Panc1 (cell line): ENCODE measurements around the gene ZNF335.

Experiments
- POLR2AphosphoS5 ChIP-seq: IDR thresholded peaks from 2 replicates; pipeline ENCODE4 v1.6.1; 2012; ENCODE audit warnings: mild to moderate bottlenecking, low read depth, low read length, moderate library complexity
- SIN3A ChIP-seq: IDR thresholded peaks from 2 replicates; pipeline ENCODE4 v1.6.1; 2012; ENCODE audit warnings: low read depth, mild to moderate bottlenecking, low read length, moderate library complexity, borderline replicate concordance; ENCODE audit not compliant: insufficient read depth
- TCF7L2 ChIP-seq: IDR thresholded peaks from 2 replicates; pipeline ENCODE4 v1.6.1; 2011; ENCODE audit warnings: mild to moderate bottlenecking, low read depth, low read length, inconsistent platforms
- TF ChIP-seq, protein P1 (sequence below): fragments of 450-650 bp; IDR thresholded peaks from 2 replicates; pipeline ENCODE4 v1.5.1; 2017; ENCODE audit warnings: mild to moderate bottlenecking

- TF ChIP-seq SIN3A (no peak), POLR2AphosphoS5 (no peak), TCF7L2 (no peak)
- TF ChIP-seq, protein P1, sequence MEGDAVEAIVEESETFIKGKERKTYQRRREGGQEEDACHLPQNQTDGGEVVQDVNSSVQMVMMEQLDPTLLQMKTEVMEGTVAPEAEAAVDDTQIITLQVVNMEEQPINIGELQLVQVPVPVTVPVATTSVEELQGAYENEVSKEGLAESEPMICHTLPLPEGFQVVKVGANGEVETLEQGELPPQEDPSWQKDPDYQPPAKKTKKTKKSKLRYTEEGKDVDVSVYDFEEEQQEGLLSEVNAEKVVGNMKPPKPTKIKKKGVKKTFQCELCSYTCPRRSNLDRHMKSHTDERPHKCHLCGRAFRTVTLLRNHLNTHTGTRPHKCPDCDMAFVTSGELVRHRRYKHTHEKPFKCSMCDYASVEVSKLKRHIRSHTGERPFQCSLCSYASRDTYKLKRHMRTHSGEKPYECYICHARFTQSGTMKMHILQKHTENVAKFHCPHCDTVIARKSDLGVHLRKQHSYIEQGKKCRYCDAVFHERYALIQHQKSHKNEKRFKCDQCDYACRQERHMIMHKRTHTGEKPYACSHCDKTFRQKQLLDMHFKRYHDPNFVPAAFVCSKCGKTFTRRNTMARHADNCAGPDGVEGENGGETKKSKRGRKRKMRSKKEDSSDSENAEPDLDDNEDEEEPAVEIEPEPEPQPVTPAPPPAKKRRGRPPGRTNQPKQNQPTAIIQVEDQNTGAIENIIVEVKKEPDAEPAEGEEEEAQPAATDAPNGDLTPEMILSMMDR: no peak
These were observed 26.9 kb downstream of the ZNF335 start for GRCh38 chr20:45944965-45945677.
